ENCODE data around the gene CGNL1.

Gene CGNL1

GRCh38 chr15:57436961-57437360, 60.7 kb downstream of the CGNL1 start:
- no peak overlapping the region for H3K4me3 ChIP-seq
- no peak for TF ChIP-seq Cebpa-rat (IDR thresholded peaks at IDR 0.05)
- no peaks in the 10 kb centered on the region for H3K27me3 ChIP-seq
- H3K4me2 ChIP-seq = no peak overlapping the region
- no peaks in the 10 kb centered on the region for H3K9me3 ChIP-seq (replicated peaks in 1 of 11)
- H3K9ac ChIP-seq = no peak overlapping the region
- no peaks in the 10 kb centered on the region for H4K20me1 ChIP-seq
- H3K4me1 ChIP-seq = peaks cover 0 to 19% (median 16%) of the 10 kb centered on the region in 10 experiments; a peak in 15 of 20 replicates
- H3K27ac ChIP-seq = no peak overlapping the region
- H3K36me3 ChIP-seq = no peaks in the 10 kb centered on the region

- no peak overlapping the region for H3K4me2 ChIP-seq
- H3K27ac ChIP-seq = no peak overlapping the region
- no peak overlapping the region for H3K9ac ChIP-seq
- H3K9me3 ChIP-seq (replicated peaks in 1 of 11) = no peaks in the 10 kb centered on the region
- H3K4me1 ChIP-seq = peaks cover 0 to 20% (median 16%) of the 10 kb centered on the region in 10 experiments; a peak in 15 of 20 replicates
- H3K27me3 ChIP-seq = no peaks in the 10 kb centered on the region
- no peak overlapping the region for H3K4me3 ChIP-seq
- no peaks in the 10 kb centered on the region for H3K36me3 ChIP-seq
- no peak for TF ChIP-seq Cebpa-rat (IDR thresholded peaks at IDR 0.05)
- H4K20me1 ChIP-seq = no peaks in the 10 kb centered on the region
Observed at GRCh38 chr15:57437564-57437963, 61.3 kb downstream of the CGNL1 start.

GRCh38 chr15:57438166-57438565, 61.9 kb downstream of the CGNL1 start:
- Histone ChIP-seq H4K20me1 (no peaks in the 10 kb centered on the region), H3K27me3 (no peaks in the 10 kb centered on the region), H3K36me3 (no peaks in the 10 kb centered on the region), H3K9me3 (replicated peaks in 1 of 11) (no peaks in the 10 kb centered on the region), H3K4me1 (peaks cover 0 to 24% (median 19%) of the 10 kb centered on the region in 10 experiments; a peak in 18 of 20 replicates), H3K27ac (no peak overlapping the region), H3K4me2 (no peak overlapping the region), H3K4me3 (no peak overlapping the region), H3K9ac (no peak overlapping the region)
- TF ChIP-seq Cebpa-rat (IDR thresholded peaks at IDR 0.05) = no peak

GRCh38 chr15:57439128-57440027, 63.1 kb downstream of the CGNL1 start:
- TF ChIP-seq Cebpa-rat (IDR thresholded peaks at IDR 0.05) = no peak
- Histone ChIP-seq H3K9ac (no peak overlapping the region), H3K27me3 (no peaks in the 10 kb centered on the region), H3K9me3 (replicated peaks in 1 of 11) (no peaks in the 10 kb centered on the region), H3K36me3 (no peaks in the 10 kb centered on the region), H4K20me1 (no peaks in the 10 kb centered on the region), H3K4me3 (no peak overlapping the region), H3K4me1 (peaks cover 0 to 33% (median 21%) of the 10 kb centered on the region in 10 experiments; a peak in 18 of 20 replicates), H3K4me2 (no peak overlapping the region), H3K27ac (peak overlapping the region in 1 of 11 experiments; percentile 55; a peak in 1 of 22 replicates)

- H3K4me3 ChIP-seq = no peak overlapping the region
- H3K9me3 ChIP-seq (replicated peaks in 1 of 11) = no peaks in the 10 kb centered on the region
- H3K4me1 ChIP-seq = peaks cover 0 to 41% (median 27%) of the 10 kb centered on the region in 10 experiments; a peak in 18 of 20 replicates
- peak overlapping the region in 6 of 11 experiments; percentile 50 to 57 (median 54); a peak in 12 of 22 replicates for H3K27ac ChIP-seq
- no peak for TF ChIP-seq Cebpa-rat (IDR thresholded peaks at IDR 0.05)
- H3K9ac ChIP-seq = no peak overlapping the region
- no peaks in the 10 kb centered on the region for H3K27me3 ChIP-seq
- H3K36me3 ChIP-seq = no peaks in the 10 kb centered on the region
- peak overlapping the region in 8 of 11 experiments; percentile 36 to 75 (median 58); a peak in 13 of 22 replicates for H3K4me2 ChIP-seq
- no peaks in the 10 kb centered on the region for H4K20me1 ChIP-seq
Observed at GRCh38 chr15:57440167-57440566, 63.9 kb downstream of the CGNL1 start.

- Histone ChIP-seq H3K36me3 (no peaks in the 10 kb centered on the region), H3K4me1 (peaks cover 0 to 47% (median 33%) of the 10 kb centered on the region in 10 experiments; a peak in 18 of 20 replicates), H4K20me1 (no peaks in the 10 kb centered on the region), H3K4me2 (peak overlapping the region in 9 of 11 experiments; percentile 13 to 75 (median 57); a peak in 15 of 22 replicates), H3K4me3 (no peak overlapping the region), H3K27ac (peak overlapping the region in 7 of 11 experiments; percentile 20 to 57 (median 52); a peak in 12 of 22 replicates), H3K9ac (no peak overlapping the region), H3K9me3 (replicated peaks in 1 of 11) (no peaks in the 10 kb centered on the region), H3K27me3 (no peaks in the 10 kb centered on the region)
- TF ChIP-seq Cebpa-rat (IDR thresholded peaks at IDR 0.05) = no peak
Observed at GRCh38 chr15:57440799-57441198, 64.5 kb downstream of the CGNL1 start.

- 0 out of 22 replicates have a peak overlapping the region, but pooled peaks of 1 of the 11 experiments have one; percentile 3 for H3K4me2 ChIP-seq
- no peak overlapping the region for H3K4me3 ChIP-seq
- H3K27ac ChIP-seq = no peak overlapping the region; a peak in 1 of 22 replicates
- TF ChIP-seq Cebpa-rat (IDR thresholded peaks at IDR 0.05) = no peak
- H3K9me3 ChIP-seq (replicated peaks in 1 of 11) = no peaks in the 10 kb centered on the region
- H4K20me1 ChIP-seq = no peaks in the 10 kb centered on the region
- H3K36me3 ChIP-seq = no peaks in the 10 kb centered on the region
- no peaks in the 10 kb centered on the region for H3K27me3 ChIP-seq
- H3K4me1 ChIP-seq = peaks cover 0 to 50% (median 35%) of the 10 kb centered on the region in 10 experiments; a peak in 18 of 20 replicates
- H3K9ac ChIP-seq = no peak overlapping the region
Observed at GRCh38 chr15:57442335-57442734, 66.0 kb downstream of the CGNL1 start.

- TF ChIP-seq Cebpa-rat (IDR thresholded peaks at IDR 0.05) = no peak
- Histone ChIP-seq H3K27ac (no peak overlapping the region), H4K20me1 (no peaks in the 10 kb centered on the region), H3K4me3 (no peak overlapping the region), H3K9ac (no peak overlapping the region), H3K27me3 (no peaks in the 10 kb centered on the region), H3K4me1 (peaks cover 0 to 50% (median 35%) of the 10 kb centered on the region in 10 experiments; a peak in 18 of 20 replicates), H3K36me3 (no peaks in the 10 kb centered on the region), H3K9me3 (replicated peaks in 1 of 11) (no peaks in the 10 kb centered on the region), H3K4me2 (peak overlapping the region in 7 of 11 experiments; percentile 13 to 59 (median 49); a peak in 12 of 22 replicates)
Observed at GRCh38 chr15:57443486-57443885, 67.2 kb downstream of the CGNL1 start.

- H3K4me2 ChIP-seq = peak overlapping the region in 9 of 11 experiments; percentile 3 to 59 (median 46); a peak in 17 of 22 replicates
- H3K27me3 ChIP-seq = no peaks in the 10 kb centered on the region
- TF ChIP-seq Cebpa-rat (IDR thresholded peaks at IDR 0.05) = no peak
- H4K20me1 ChIP-seq = no peaks in the 10 kb centered on the region
- no peaks in the 10 kb centered on the region for H3K9me3 ChIP-seq (replicated peaks in 1 of 11)
- peak overlapping the region in 8 of 11 experiments; percentile 18 to 61 (median 44); a peak in 15 of 22 replicates for H3K27ac ChIP-seq
- H3K4me1 ChIP-seq = peaks cover 0 to 50% (median 35%) of the 10 kb centered on the region in 10 experiments; a peak in 18 of 20 replicates
- no peak overlapping the region for H3K4me3 ChIP-seq
- no peaks in the 10 kb centered on the region for H3K36me3 ChIP-seq
- no peak overlapping the region for H3K9ac ChIP-seq
Observed at GRCh38 chr15:57444877-57445513, 68.7 kb downstream of the CGNL1 start.

Data from BLaER1 treated with 17β-estradiol and CSF1 and Interleukin-3, amounts not matched to agents 10 nM and 100 nM (cell line).